T follicular helper cell (primary cell): ENCODE measurements around the gene RPS6KC1.
"Not testable (repeated sequence)": the region's sequence is repeated elsewhere in the genome, so short reads cannot be mapped to it uniquely, and the experiment has no call there.

ENCODE experiments used
- DNase-seq: peaks from one replicate; pipeline ENCODE4 v3.0.0-alpha.2; 2020; ENCODE audit warnings: low read depth

RPS6KC1 gene

GRCh38 chr1:213110349-213111300 is 59.6 kb downstream of the RPS6KC1 start:
- DNase-seq = no peak

GRCh38 chr1:213111502-213111901 is 60.5 kb downstream of the RPS6KC1 start:
- no peak for DNase-seq

DNA sequence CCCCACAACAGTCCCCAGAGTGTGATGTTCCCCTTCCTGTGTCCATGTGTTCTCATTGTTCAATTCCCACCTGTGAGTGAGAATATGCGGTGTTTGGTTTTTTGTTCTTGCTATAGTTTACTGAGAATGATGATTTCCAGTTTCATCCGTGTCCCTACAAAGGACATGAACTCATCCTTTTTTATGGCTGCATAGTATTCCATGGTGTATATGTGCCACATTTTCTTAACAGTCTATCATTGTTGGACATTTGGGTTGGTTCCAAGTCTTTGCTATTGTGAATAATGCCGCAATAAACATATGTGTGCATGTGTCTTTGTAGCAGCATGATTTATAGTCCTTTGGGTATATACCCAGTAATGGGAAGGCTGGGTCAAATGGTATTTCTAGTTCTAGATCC is 61.7 kb downstream of the RPS6KC1 start:
- not testable (repeated sequence) for DNase-seq

- not testable (repeated sequence) for DNase-seq
Observed at GRCh38 chr1:213117699-213118180, 66.7 kb downstream of the RPS6KC1 start.

DNA sequence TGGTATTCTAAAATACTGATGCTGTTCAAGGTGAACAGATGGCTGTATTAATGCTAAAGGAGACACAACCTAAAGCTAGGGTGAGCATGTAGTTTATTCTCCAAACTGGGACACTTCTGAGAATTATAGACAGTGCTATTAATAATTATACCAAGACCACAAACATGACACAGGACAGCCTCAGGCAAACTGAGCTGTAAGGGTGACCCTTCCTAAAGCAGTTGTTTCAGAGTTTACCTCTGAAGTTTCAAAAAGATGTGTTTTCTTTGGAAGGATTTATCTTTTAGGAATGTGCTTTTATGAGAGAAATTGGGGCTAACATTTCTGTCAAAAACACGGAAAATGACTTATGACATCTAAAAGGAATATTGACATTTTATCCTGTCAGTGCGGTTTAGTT is 68.8 kb downstream of the RPS6KC1 start:
- DNase-seq = no peak

GRCh38 chr1:213120386-213120785 is 69.3 kb downstream of the RPS6KC1 start:
- no peak for DNase-seq

- DNase-seq = no peak
Observed at GRCh38 chr1:213120961-213121360, 69.9 kb downstream of the RPS6KC1 start.

- no peak for DNase-seq
Observed at GRCh38 chr1:213122514-213122929, 71.5 kb downstream of the RPS6KC1 start.

DNA sequence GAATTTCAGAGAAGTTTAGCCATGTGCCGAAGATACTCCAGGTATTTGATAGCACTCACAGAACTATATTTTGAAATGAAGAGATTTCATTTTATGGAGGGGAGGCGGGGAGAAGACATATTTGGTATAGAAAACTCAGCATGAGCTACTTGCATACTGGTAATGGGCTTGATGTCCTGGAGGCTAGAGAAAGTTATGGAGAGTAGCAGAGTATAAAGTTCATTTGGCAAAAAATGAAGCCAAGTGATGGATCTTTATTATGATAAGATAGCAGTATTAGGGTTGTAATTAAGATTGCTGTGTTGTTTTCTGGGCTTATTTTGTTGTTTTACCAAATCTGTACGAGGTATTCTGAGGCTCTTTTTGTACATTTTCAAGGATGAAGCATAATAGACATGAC is 72.0 kb downstream of the RPS6KC1 start:
- no peak for DNase-seq

GRCh38 chr1:213123536-213123935 is 72.5 kb downstream of the RPS6KC1 start:
- DNase-seq = no peak

DNA sequence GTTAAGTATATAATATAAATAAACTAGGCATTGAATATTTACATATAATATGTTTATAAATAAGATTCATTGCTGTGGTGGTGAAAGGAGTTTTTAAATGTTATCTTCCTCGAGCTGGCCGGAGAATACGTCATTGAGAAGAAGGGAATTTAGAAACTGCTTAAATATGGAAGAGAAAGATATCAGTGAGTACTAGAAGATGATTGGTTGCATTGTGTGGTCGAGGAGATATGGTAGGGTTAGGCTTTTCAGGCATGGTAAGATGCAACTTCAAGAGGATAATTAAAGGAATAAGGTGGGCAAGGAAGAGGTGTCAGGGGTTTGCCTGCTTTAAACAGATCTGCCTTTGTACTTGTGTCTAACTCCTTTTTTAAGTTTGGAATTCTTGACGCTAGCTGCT is 73.5 kb downstream of the RPS6KC1 start:
- DNase-seq = no peak

DNA sequence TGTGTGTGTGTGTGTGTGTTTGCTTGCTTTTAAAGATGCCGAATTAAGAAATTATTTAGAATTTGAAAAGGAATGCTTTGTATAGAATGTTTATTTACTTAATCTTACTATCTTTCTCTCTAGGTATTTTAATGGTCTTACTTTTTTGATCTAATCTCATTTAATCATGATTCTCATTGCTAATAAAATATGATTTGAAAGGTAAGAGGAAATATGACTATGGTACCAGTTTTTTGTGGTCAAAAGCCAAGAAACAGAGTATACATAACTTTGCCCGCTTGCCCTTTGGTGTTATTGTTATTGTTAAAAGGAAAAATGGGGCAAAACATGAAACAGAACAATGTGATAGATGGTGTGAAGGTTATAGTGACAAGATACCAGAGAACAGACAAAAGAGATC is 74.6 kb downstream of the RPS6KC1 start:
- no peak for DNase-seq

DNA sequence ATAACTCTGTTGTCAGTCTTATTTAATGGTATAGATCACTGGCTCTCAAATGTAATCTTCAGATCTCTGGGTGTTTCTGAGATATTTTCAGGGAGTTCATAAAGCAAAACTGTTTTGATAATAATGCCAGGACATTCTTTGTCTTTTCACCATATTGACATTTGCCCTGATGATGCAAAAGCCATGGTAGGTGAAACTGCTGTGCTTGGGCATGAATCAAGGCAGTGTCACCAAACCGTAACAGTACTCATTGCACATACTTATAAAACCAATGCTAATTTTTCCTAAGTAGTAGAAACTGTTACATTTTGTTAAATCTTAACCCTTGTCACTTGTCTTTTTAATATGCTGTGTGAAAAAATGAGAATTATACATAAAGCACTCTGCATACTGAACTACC is 76.0 kb downstream of the RPS6KC1 start:
- no peak for DNase-seq

- no peak for DNase-seq
Observed at GRCh38 chr1:213131851-213132655, 81.0 kb downstream of the RPS6KC1 start.

GRCh38 chr1:213135572-213135971 is 84.5 kb downstream of the RPS6KC1 start:
- DNase-seq = no peak

GRCh38 chr1:213136190-213136917 is 85.3 kb downstream of the RPS6KC1 start:
- no peak for DNase-seq

GRCh38 chr1:213138391-213138790 is 87.3 kb downstream of the RPS6KC1 start:
- no peak for DNase-seq

- no peak for DNase-seq
Observed at GRCh38 chr1:213138892-213139291, 87.9 kb downstream of the RPS6KC1 start.

DNA sequence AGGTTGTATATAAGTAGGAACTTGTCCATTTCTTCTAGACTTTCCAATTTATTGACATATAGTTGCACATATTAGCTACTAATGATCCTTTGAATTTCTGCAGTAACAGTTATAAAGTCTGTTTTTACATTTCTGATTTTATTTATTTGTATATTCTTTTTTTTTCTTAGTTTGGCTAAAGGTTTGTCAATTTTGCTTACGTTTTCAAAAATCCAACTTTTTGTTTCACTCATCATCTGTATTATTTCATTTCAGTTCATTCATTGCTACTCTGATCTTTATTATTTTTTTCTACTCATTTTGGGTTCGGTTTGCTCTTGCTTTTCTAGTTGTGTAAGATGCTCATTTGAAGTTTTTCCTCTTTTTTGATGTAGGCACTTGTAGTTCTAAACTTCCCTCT is 97.9 kb downstream of the RPS6KC1 start:
- no peak for DNase-seq

GRCh38 chr1:213150090-213150489 is 99.0 kb downstream of the RPS6KC1 start:
- not testable (repeated sequence) for DNase-seq

DNA sequence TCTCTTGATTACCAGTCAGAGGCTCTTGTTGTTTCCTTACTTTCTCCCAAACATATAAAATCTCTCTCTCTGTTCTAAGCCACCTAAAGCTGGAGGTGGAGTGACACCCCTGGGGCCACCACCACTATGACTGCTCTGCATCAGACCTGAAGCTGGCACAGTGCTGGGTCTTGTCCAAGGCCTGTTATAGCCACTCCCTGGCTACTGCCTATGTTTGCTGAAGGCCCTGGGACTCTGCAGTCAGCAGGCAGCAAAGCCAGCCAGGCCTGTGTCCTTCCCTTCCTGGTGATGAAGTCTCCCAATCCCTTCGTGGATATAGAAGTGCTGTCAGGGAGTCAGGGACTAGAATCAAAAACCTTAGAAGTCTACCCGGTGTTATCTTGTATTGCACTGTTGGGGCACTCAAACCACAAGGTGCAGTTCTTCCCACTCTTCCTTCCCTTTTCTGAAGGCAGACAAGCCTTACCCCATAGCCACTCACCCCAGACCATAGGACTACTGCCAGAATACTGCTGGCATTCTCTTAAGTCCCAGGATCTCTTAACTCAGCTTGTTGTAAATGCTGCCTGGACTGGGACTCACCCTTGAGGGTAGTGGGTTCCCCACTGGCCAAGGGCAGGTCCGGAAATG is 103.1 kb downstream of the RPS6KC1 start:
- no peak for DNase-seq

GRCh38 chr1:213159376-213159775 is 108.3 kb downstream of the RPS6KC1 start:
- DNase-seq = no peak
